Parathyroid adenoma (tissue), 2 donors: ENCODE measurements around the gene RHO.
"Not testable (repeated sequence)": the region's sequence is repeated elsewhere in the genome, so short reads cannot be mapped to it uniquely, and the experiment has no call there.

Experiments
- H2AFZ ChIP-seq: fragments of 300-600 bp; sonication (generic); one replicate; pipeline ENCODE4 v1.7.0; 2017; ENCODE audit warnings: antibody characterized with exemption, mild to moderate bottlenecking
- H3K27ac ChIP-seq: fragments of 300-600 bp; sonication (generic); one replicate; pipeline ENCODE4 v1.7.0; 2017
- H3K27me3 ChIP-seq: fragments of 300-600 bp; sonication (generic); one replicate; pipeline ENCODE4 v1.7.0; 2017; ENCODE audit warnings: low read length; ENCODE audit not compliant: control insufficient read depth, insufficient read depth
- H3K36me3 ChIP-seq: fragments of 300-600 bp; sonication (generic); one replicate; pipeline ENCODE4 v1.7.0; 2017; ENCODE audit warnings: low read length; ENCODE audit not compliant: control insufficient read depth, insufficient read depth
- H3K4me1 ChIP-seq: fragments of 300-600 bp; sonication (generic); one replicate; pipeline ENCODE4 v1.7.0; 2017; ENCODE audit warnings: control low read depth
- H3K4me2 ChIP-seq: fragments of 300-600 bp; sonication (generic); one replicate; pipeline ENCODE4 v1.7.0; 2017; ENCODE audit warnings: low read length
- H3K4me3 ChIP-seq: fragments of 300-600 bp; sonication (generic); one replicate; pipeline ENCODE4 v1.7.0; 2017; ENCODE audit warnings: low read depth, low read length
- H3K79me2 ChIP-seq: fragments of 300-600 bp; sonication (generic); one replicate; pipeline ENCODE4 v1.7.0; 2017; ENCODE audit warnings: control low read depth
- H3K9ac ChIP-seq: fragments of 300-600 bp; sonication (generic); one replicate; pipeline ENCODE4 v1.7.0; 2017; ENCODE audit warnings: mild to moderate bottlenecking
- H3K9me3 ChIP-seq: fragments of 300-600 bp; sonication (generic); one replicate; pipeline ENCODE4 v1.7.0; 2017; ENCODE audit warnings: low read length; ENCODE audit not compliant: control insufficient read depth
- CTCF ChIP-seq: fragments of 300-600 bp; sonication (generic); IDR thresholded peaks from one replicate; pipeline ENCODE4 v1.7.0; 2017; ENCODE audit warnings: antibody characterized with exemption, mild to moderate bottlenecking
- donor health status: primary hyperparathyroidism.

Gene RHO

GRCh38 chr3:129485721-129486663 lies 42.4 kb upstream of the RHO start:
- H3K9ac ChIP-seq: no peak overlapping the region
- H3K27ac ChIP-seq: peak overlapping the region; percentile 0
- no peak overlapping the region for H3K4me3 ChIP-seq
- no peaks in the 10 kb centered on the region for H3K79me2 ChIP-seq
- no peak overlapping the region for H3K4me2 ChIP-seq
- TF ChIP-seq CTCF: no peak
- H3K9me3 ChIP-seq: no peaks in the 10 kb centered on the region
- peaks cover 17% of the 10 kb centered on the region for H3K4me1 ChIP-seq
- H3K27me3 ChIP-seq: no peaks in the 10 kb centered on the region
- no peaks in the 10 kb centered on the region for H3K36me3 ChIP-seq
- no peak overlapping the region for H2AFZ ChIP-seq

- Histone ChIP-seq H2AFZ (no peak overlapping the region), H3K4me2 (no peak overlapping the region), H3K9me3 (no peaks in the 10 kb centered on the region), H3K36me3 (no peaks in the 10 kb centered on the region), H3K79me2 (no peaks in the 10 kb centered on the region), H3K27ac (peak overlapping the region; percentile 0), H3K4me1 (peaks cover 14% of the 10 kb centered on the region), H3K4me3 (no peak overlapping the region), H3K27me3 (no peaks in the 10 kb centered on the region), H3K9ac (no peak overlapping the region)
- TF ChIP-seq CTCF: no peak
Observed at GRCh38 chr3:129486664-129487035, 41.8 kb upstream of the RHO start.

- H3K9ac ChIP-seq: no peak overlapping the region
- H3K4me1 ChIP-seq: peaks cover 9% of the 10 kb centered on the region
Observed at GRCh38 chr3:129487183-129487867, 41.1 kb upstream of the RHO start.

GRCh38 chr3:129487868-129488335 lies 40.5 kb upstream of the RHO start:
- H3K4me3 ChIP-seq, H3K36me3 ChIP-seq, H3K9me3 ChIP-seq, H3K79me2 ChIP-seq, H2AFZ ChIP-seq, H3K27ac ChIP-seq, H3K4me2 ChIP-seq, H3K27me3 ChIP-seq, H3K4me1 ChIP-seq, H3K9ac ChIP-seq: not testable (repeated sequence)

More at GRCh38 chr3:129487183-129487867, 41.1 kb upstream of the RHO start:
- Histone ChIP-seq H3K4me3 (no peak overlapping the region), H3K27ac (no peak overlapping the region), H3K4me2 (no peak overlapping the region), H3K79me2 (no peaks in the 10 kb centered on the region), H3K9me3 (no peaks in the 10 kb centered on the region), H3K27me3 (no peaks in the 10 kb centered on the region), H2AFZ (no peak overlapping the region), H3K36me3 (no peaks in the 10 kb centered on the region)
- no peak for TF ChIP-seq CTCF

- H3K27me3 ChIP-seq, H3K9ac ChIP-seq, H3K4me1 ChIP-seq, H3K4me2 ChIP-seq, H3K4me3 ChIP-seq, H3K36me3 ChIP-seq, H3K27ac ChIP-seq, H3K79me2 ChIP-seq, H3K9me3 ChIP-seq, H2AFZ ChIP-seq: not testable (repeated sequence)
Observed at GRCh38 chr3:129489258-129489657, 39.2 kb upstream of the RHO start.
